CD4-positive, alpha-beta T cell (primary cell): Measurements from ENCODE around the gene PNLDC1. TPM values are rescaled to one million over a fixed set of nuclear protein-coding genes. Genes with fewer than 3 reads are reported as not detected.
A peak's percentile ranks its signal among the peaks of the same experiment; 100 is the strongest.

Experiments used
- ATAC-seq: fragments of 200-7000 bp; cut with Tn5 transposase; one replicate; pipeline ENCODE4 v1.10.0; 2022; ENCODE audit warnings: mild to moderate bottlenecking; ENCODE audit not compliant: poor library complexity
- CTCF ChIA-PET: fragments of 350-600 bp; sonication (Branson Sonifier 250); formaldehyde crosslinking; loops from one replicate; lab custom pipeline; 2021; ENCODE audit warnings: antibody characterized with exemption, inconsistent platforms; lab: Charles Lee
- POLR2A ChIA-PET: fragments of 350-600 bp; sonication (Branson Sonifier 250); formaldehyde crosslinking; loops from one replicate; lab custom pipeline; 2021; ENCODE audit warnings: antibody characterized with exemption, inconsistent platforms; lab: Charles Lee
- DNase-seq, 14 experiments: peaks; one replicate each; pipeline ENCODE4 v3.0.0-alpha.2; 2013 to 2020; ENCODE audit warnings: mixed read lengths in 2 of 14
- H3K27ac ChIP-seq, 2 donors: one replicate each; pipeline versions ENCODE4 v1.5.1 to v1.7.0; 2013; ENCODE audit warnings: low read length in 2 of 2, low read depth in 1 of 2, mild to moderate bottlenecking in 1 of 2
- H3K27me3 ChIP-seq, 2 experiments: 1 replicate in 1 of 2; 2 replicates in 1 of 2; pipeline versions ENCODE4 v1.6.1 to v1.7.0; 2013; ENCODE audit warnings: low read length in 2 of 2, control low read depth in 1 of 2, mild to moderate bottlenecking in 1 of 2, moderate library complexity in 1 of 2; ENCODE audit not compliant: insufficient read depth in 2 of 2, control insufficient read depth in 1 of 2
- H3K36me3 ChIP-seq: one replicate; pipeline ENCODE4 v1.6.1; 2013; ENCODE audit warnings: low read length, control low read depth; ENCODE audit not compliant: insufficient read depth
- H3K4me1 ChIP-seq: one replicate; pipeline ENCODE4 v1.6.1; 2013; ENCODE audit warnings: low read length, control low read depth; ENCODE audit not compliant: insufficient read depth
- H3K4me3 ChIP-seq: one replicate; pipeline ENCODE4 v1.5.1; 2013; ENCODE audit warnings: mild to moderate bottlenecking, low read length, moderate library complexity
- H3K9me3 ChIP-seq, 2 experiments: 1 replicate in 1 of 2; 2 replicates in 1 of 2; pipeline versions ENCODE4 v1.6.1 to v1.7.0; 2013; ENCODE audit warnings: low read length in 2 of 2, mild to moderate bottlenecking in 2 of 2, control low read depth in 1 of 2, moderate library complexity in 1 of 2; ENCODE audit not compliant: control insufficient read depth in 1 of 2, insufficient read depth in 1 of 2
- H3K27ac Mint-ChIP-seq: one replicate; pipeline ENCODE4 v1.8.0; 2020; ENCODE audit warnings: mixed read lengths
- H3K27me3 Mint-ChIP-seq: one replicate; pipeline ENCODE4 v1.8.0; 2021; ENCODE audit warnings: mixed read lengths
- H3K36me3 Mint-ChIP-seq: one replicate; pipeline ENCODE4 v1.8.0; 2021; ENCODE audit warnings: low read depth, mixed read lengths
- H3K4me1 Mint-ChIP-seq: one replicate; pipeline ENCODE4 v1.8.0; 2021; ENCODE audit warnings: low read depth, mixed read lengths
- H3K4me3 Mint-ChIP-seq: one replicate; pipeline ENCODE4 v1.8.0; 2020; ENCODE audit warnings: mild to moderate bottlenecking, mixed read lengths
- H3K9me3 Mint-ChIP-seq: one replicate; pipeline ENCODE4 v1.8.0; 2020; ENCODE audit warnings: mixed read lengths
- intact Hi-C, 2 experiments: fragments of 100-400 bp; cut with DNase I in 1 of 2; cut with micrococcal nuclease in 1 of 2; formaldehyde crosslinking; loops; one replicate each; pipeline versions ENCODE4 v1.15.1 to v1.9.0; 2023 to 2025; cut with DNase I, micrococcal nuclease
- total RNA-seq, 174 experiments: library from RNA in 2 of 174; stranded (reverse) in 2 of 174; gene quantifications; one replicate each; pipeline ENCODE4 v1.2.3 and lab custom pipeline; 2021 to 2026
- TF ChIP-seq, protein P1 (sequence below): fragments of 200-600 bp; IDR thresholded peaks from one replicate; pipeline ENCODE4 v1.8.0; 2022; ENCODE audit warnings: antibody characterized with exemption, mild to moderate bottlenecking

Gene PNLDC1
- total RNA-seq, 2 experiments from 2014 or later: 0.14 TPM; not detected in 1

DNA sequence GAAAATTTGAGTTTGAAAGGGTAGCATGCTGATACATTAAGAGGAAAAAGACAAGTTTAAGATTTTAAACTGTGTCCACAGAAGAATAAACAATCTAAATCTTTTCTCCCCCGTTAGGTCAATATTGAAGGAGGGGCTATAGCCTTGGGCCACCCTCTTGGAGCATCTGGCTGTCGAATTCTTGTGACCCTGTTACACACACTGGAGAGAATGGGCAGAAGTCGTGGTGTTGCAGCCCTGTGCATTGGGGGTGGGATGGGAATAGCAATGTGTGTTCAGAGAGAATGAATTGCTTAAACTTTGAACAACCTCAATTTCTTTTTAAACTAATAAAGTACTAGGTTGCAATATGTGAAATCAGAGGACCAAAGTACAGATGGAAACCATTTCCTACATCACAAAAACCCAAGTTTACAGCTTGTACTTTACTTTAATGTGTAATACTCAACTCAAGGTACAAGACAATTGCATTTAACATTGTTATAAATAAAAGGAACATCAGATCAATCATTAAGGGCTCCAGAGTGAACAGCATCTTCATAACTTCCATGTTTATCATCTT lies 21.5 kb upstream of the PNLDC1 start:
- peaks cover 99% of the 10 kb centered on the region for H3K36me3 Mint-ChIP-seq
- H3K4me3 ChIP-seq: no peak overlapping the region
- intact Hi-C loops: no loop called here
- no peaks in the 10 kb centered on the region for H3K9me3 Mint-ChIP-seq
- no peaks in the 10 kb centered on the region for H3K4me1 ChIP-seq
- DNase-seq (no peak), ATAC-seq (no peak)
- TF ChIP-seq, protein P1, sequence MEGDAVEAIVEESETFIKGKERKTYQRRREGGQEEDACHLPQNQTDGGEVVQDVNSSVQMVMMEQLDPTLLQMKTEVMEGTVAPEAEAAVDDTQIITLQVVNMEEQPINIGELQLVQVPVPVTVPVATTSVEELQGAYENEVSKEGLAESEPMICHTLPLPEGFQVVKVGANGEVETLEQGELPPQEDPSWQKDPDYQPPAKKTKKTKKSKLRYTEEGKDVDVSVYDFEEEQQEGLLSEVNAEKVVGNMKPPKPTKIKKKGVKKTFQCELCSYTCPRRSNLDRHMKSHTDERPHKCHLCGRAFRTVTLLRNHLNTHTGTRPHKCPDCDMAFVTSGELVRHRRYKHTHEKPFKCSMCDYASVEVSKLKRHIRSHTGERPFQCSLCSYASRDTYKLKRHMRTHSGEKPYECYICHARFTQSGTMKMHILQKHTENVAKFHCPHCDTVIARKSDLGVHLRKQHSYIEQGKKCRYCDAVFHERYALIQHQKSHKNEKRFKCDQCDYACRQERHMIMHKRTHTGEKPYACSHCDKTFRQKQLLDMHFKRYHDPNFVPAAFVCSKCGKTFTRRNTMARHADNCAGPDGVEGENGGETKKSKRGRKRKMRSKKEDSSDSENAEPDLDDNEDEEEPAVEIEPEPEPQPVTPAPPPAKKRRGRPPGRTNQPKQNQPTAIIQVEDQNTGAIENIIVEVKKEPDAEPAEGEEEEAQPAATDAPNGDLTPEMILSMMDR: no peak
- H3K27ac ChIP-seq: no peak overlapping the region
- H3K27me3 Mint-ChIP-seq: no peaks in the 10 kb centered on the region
- no peaks in the 10 kb centered on the region for H3K9me3 ChIP-seq
- CTCF ChIA-PET: no interaction called here
- peaks cover 19% of the 10 kb centered on the region for H3K4me1 Mint-ChIP-seq
- H3K4me3 Mint-ChIP-seq: peak overlapping the region; percentile 23
- POLR2A ChIA-PET: interaction anchor here (2.2 kb wide), 1 partner anchor 12 kb away, joined by 5 read pairs; the partner anchor contains the start of gene MRPL18
- H3K27me3 ChIP-seq: no peaks in the 10 kb centered on the region
- peak overlapping the region; percentile 15 for H3K27ac Mint-ChIP-seq
- peaks cover 79% of the 10 kb centered on the region for H3K36me3 ChIP-seq

DNA sequence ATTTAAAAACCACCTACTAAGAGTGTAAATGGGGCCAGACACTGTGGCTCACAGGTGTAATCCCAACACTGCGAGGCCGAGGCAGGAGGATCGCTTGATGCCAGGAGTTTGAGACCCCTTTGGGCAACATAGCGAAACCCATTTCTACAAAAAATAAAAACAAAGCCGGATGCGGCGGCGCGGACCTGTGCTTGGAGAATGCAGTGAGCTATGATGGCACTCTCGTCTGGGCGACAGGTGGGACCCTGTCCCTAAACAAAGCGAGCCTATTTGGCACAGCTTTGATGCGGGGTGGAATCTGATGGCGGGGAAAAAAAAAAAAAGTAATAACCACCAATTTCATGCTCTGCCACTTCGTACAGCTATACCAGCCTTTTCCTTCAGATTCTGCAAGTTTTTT lies 11.8 kb upstream of the PNLDC1 start:
- peak in 4 of 14 experiments; percentile 8 to 34 (median 24) for DNase-seq
- H3K9me3 Mint-ChIP-seq: no peaks in the 10 kb centered on the region
- Histone ChIP-seq H3K36me3 (peaks cover 62% of the 10 kb centered on the region), H3K27ac (peak overlapping the region; percentile 88 to 97), H3K4me3 (peak overlapping the region; percentile 84), H3K27me3 (no peaks in the 10 kb centered on the region), H3K4me1 (peaks cover 37% of the 10 kb centered on the region), H3K9me3 (no peaks in the 10 kb centered on the region)
- no peaks in the 10 kb centered on the region for H3K27me3 Mint-ChIP-seq
- ChIA-PET CTCF (interaction anchor here (1.3 kb wide), 1 partner anchor 27 kb away, joined by 4 read pairs; the partner anchor contains the start of gene ACAT2), POLR2A (interaction anchor here (0.7 to 5.5 kb wide), 7 partner anchors 11 to 770 kb away, joined by 4 to 176 read pairs (median 37); partner anchors contain the start of genes ACAT2, SOD2 and WTAP)
- no peak for ATAC-seq
- peaks cover 74% of the 10 kb centered on the region for H3K4me1 Mint-ChIP-seq
- peak overlapping the region; percentile 78 for H3K27ac Mint-ChIP-seq
- H3K4me3 Mint-ChIP-seq: peak overlapping the region; percentile 86
- intact Hi-C loops: loop anchor here (1.0 to 10.0 kb wide), 3 partner anchors 26 to 179 kb away; partner anchors contain the start of gene ACAT2 (in 1 of the 2)
- TF ChIP-seq, protein P1: no peak
- peaks cover 94% of the 10 kb centered on the region for H3K36me3 Mint-ChIP-seq

DNA sequence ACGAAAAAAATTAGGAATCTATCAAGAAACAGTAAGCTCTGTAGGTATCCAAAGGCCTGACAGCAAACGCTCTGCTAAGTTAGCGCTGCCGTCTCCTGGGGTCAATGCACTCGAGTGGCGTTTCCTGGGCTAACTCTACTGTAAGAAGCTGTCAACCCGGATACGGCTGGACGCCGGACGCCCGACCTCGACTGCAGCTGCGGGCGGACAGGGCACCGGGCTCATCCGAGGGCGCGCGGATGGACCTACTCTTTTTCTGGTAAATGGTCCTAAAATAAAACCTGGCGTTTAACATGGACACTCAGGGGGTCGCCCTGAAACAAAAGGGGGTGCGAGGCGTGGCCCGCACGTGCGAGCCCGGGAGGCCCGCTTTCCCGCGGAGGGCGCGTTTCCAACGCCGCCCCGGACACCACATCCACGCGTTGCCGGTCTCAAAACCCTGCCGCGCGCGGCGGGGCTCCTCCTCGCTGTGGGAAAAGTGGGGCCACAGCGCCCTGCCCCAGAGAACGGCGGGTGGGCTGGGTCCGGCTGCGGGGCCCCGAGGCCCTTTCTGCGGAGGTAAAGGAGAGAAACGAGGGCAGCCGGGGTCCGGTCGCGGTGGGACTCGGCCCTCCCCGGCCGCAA lies 11.2 kb upstream of the PNLDC1 start:
- Mint-ChIP-seq H3K4me1 (peaks cover 69% of the 10 kb centered on the region), H3K36me3 (peaks cover 94% of the 10 kb centered on the region), H3K27ac (peak overlapping the region; percentile 95), H3K4me3 (peak overlapping the region; percentile 86), H3K27me3 (no peaks in the 10 kb centered on the region), H3K9me3 (no peaks in the 10 kb centered on the region)
- no peak for ATAC-seq
- ChIA-PET POLR2A (interaction anchor here (0.7 to 5.5 kb wide), 12 partner anchors 13 to 771 kb away, joined by 3 to 176 read pairs (median 12); partner anchors contain the start of genes ACAT2, IGF2R, SOD2 and WTAP), CTCF (interaction anchor here (0.8 to 2.0 kb wide), 3 partner anchors 27 to 97 kb away, joined by 3 to 8 read pairs (median 4); partner anchors contain the start of gene ACAT2)
- Histone ChIP-seq H3K27me3 (no peaks in the 10 kb centered on the region), H3K27ac (peak overlapping the region; percentile 88 to 97), H3K4me1 (peaks cover 37% of the 10 kb centered on the region), H3K9me3 (no peaks in the 10 kb centered on the region), H3K36me3 (peaks cover 61% of the 10 kb centered on the region), H3K4me3 (peak overlapping the region; percentile 84)
- TF ChIP-seq, protein P1: no peak
- intact Hi-C loops: loop anchor here (1.0 to 10.0 kb wide), 5 partner anchors 27 to 178 kb away; partner anchors contain the start of genes WTAP (in 2 of the 2) and ACAT2 (in 1 of the 2)
- peak in 8 of 14 experiments; percentile 2 to 57 (median 22) for DNase-seq
